K562 (cell line): ENCODE data around the gene SP6. TPM values are rescaled to one million over a fixed set of nuclear protein-coding genes. Genes with fewer than 3 reads are reported as not detected.
A peak's percentile ranks its signal among the peaks of the same experiment; 100 is the strongest.

Experiments used
- ATAC-seq: fragments of 200-7000 bp; cut with Tn5 transposase; 3 replicates; pipeline ENCODE4 v1.9.1; 2020; ENCODE audit warnings: moderate library complexity
- BruUV-seq: library from RNA; stranded (reverse); fragments of 400-500 nt; replicated peaks from 2 replicates; lab custom pipeline; 2021; lab: Mats Ljungman, UMichigan
- CTCF ChIA-PET: fragments of 300-600 bp; formaldehyde crosslinking; extraction: SDS; loops from one replicate; lab custom pipeline; 2021; ENCODE audit warnings: low intra/inter-chr PET ratio; lab: Yijun Ruan, JAX
- POLR2A ChIA-PET: fragments of 300-600, 350-650 bp; sonication (Branson Sonifier 250); formaldehyde crosslinking; extraction: SDS; loops from one replicate; lab custom pipeline; 2021; ENCODE audit warnings: antibody characterized with exemption, inconsistent platforms; lab: Yijun Ruan, JAX
- DNase-seq, 4 experiments: peaks; one replicate each; pipeline versions ENCODE4 v3.0.0 to v3.0.0-alpha.2; 2011 to 2018; ENCODE audit warnings: low spot score in 3 of 4, mixed read lengths in 3 of 4; ENCODE audit errors: extremely low read depth in 1 of 4
- FAIRE-seq: peaks from 2 replicates; lab custom pipeline; 2011; peaks lifted over from hg19 to GRCh38; lab: Jason Lieb, UNC
- H2AFZ ChIP-seq: 2 replicates; pipeline ENCODE4 v1.6.0; 2011; ENCODE audit warnings: low read depth, low read length, control low read depth, inconsistent platforms
- H3K27ac ChIP-seq: fragments of 200-600 bp; 3 replicates; pipeline ENCODE4 v1.8.0; 2011; ENCODE audit warnings: low read depth, mild to moderate bottlenecking, control low read depth, inconsistent platforms, low read length, moderate library complexity, mixed read lengths; ENCODE audit errors: extremely low read depth
- H3K27me3 ChIP-seq, 2 experiments: fragments of 300-600 bp in 1 of 2; 2 replicates in 1 of 2; 3 replicates in 1 of 2; pipeline versions ENCODE4 v1.6.0 to v1.8.0; 2011; ENCODE audit warnings: inconsistent platforms in 2 of 2, low read length in 2 of 2, mild to moderate bottlenecking in 1 of 2, mixed read lengths in 1 of 2, moderate library complexity in 1 of 2; ENCODE audit not compliant: control insufficient read depth in 2 of 2, insufficient read depth in 2 of 2
- H3K36me3 ChIP-seq: fragments of 300-600 bp; 3 replicates; pipeline ENCODE4 v1.8.0; 2011; ENCODE audit warnings: mild to moderate bottlenecking, low read length, inconsistent platforms; ENCODE audit not compliant: control insufficient read depth, insufficient read depth
- H3K4me1 ChIP-seq, 2 experiments: fragments of 200-600 bp in 1 of 2; replicated peaks in 1 of 2; 2 replicates in 1 of 2; 3 replicates in 1 of 2; pipeline versions ENCODE4 v1.5.1 to v1.8.0; 2011; ENCODE audit warnings: inconsistent platforms in 2 of 2, low read length in 2 of 2, mild to moderate bottlenecking in 1 of 2, mixed read lengths in 1 of 2, moderate library complexity in 1 of 2; ENCODE audit not compliant: control insufficient read depth in 2 of 2, insufficient read depth in 2 of 2
- H3K4me2 ChIP-seq: 2 replicates; pipeline ENCODE4 v1.6.1; 2011; ENCODE audit warnings: low read length, control low read depth, inconsistent platforms, mixed read lengths; ENCODE audit not compliant: insufficient read depth
- H3K4me3 ChIP-seq: fragments of 200-600 bp; sonication (generic), shearing (Covaris generic); 2 replicates; pipeline ENCODE4 v1.5.1; 2016; ENCODE audit warnings: control low read depth, inconsistent platforms
- H3K79me2 ChIP-seq: fragments of 200-600 bp; 3 replicates; pipeline ENCODE4 v1.8.0; 2011; ENCODE audit warnings: low read length, inconsistent platforms; ENCODE audit not compliant: control insufficient read depth, insufficient read depth
- H3K9ac ChIP-seq, 2 experiments: 2 replicates each; pipeline versions ENCODE4 v1.6.0 to v1.6.1; 2011; ENCODE audit warnings: low read depth in 2 of 2, low read length in 2 of 2, control low read depth in 1 of 2, inconsistent platforms in 1 of 2, mild to moderate bottlenecking in 1 of 2, mixed read lengths in 1 of 2; ENCODE audit not compliant: insufficient read depth in 1 of 2
- H3K9me1 ChIP-seq: one replicate; pipeline ENCODE4 v1.6.0; 2011; ENCODE audit warnings: inconsistent platforms, mild to moderate bottlenecking, low read length, moderate library complexity; ENCODE audit not compliant: control insufficient read depth, insufficient read depth
- H3K9me3 ChIP-seq: replicated peaks from 2 replicates; pipeline ENCODE4 v1.5.1; 2011; ENCODE audit warnings: low read depth, low read length, inconsistent platforms; ENCODE audit not compliant: control insufficient read depth, insufficient read depth
- H4K20me1 ChIP-seq: replicated peaks from 2 replicates; pipeline ENCODE4 v1.6.1; 2011; ENCODE audit warnings: low read length, inconsistent platforms, mixed read lengths; ENCODE audit not compliant: control insufficient read depth, insufficient read depth
- BCLAF1 ChIP-seq, 2 experiments: fragments of 450-650 bp in 1 of 2; IDR thresholded peaks; 2 replicates each; pipeline ENCODE4 v1.6.1; 2011 to 2017; ENCODE audit warnings: low read depth in 2 of 2, antibody characterized with exemption in 1 of 2, borderline replicate concordance in 1 of 2, low read length in 1 of 2, mild to moderate bottlenecking in 1 of 2, mixed read lengths in 1 of 2; ENCODE audit not compliant: control insufficient read depth in 1 of 2
- BRF2 ChIP-seq: IDR thresholded peaks from 3 replicates; pipeline ENCODE4 v1.6.1; 2011; ENCODE audit warnings: borderline replicate concordance, mild to moderate bottlenecking; ENCODE audit not compliant: insufficient read length, insufficient read depth
- JUN ChIP-seq, 2 experiments: sonication (generic) in 1 of 2; formaldehyde crosslinking in 1 of 2; IDR thresholded peaks; 2 replicates each; pipeline versions ENCODE4 v1.6.1 to v1.8.0; 2012 to 2022; ENCODE audit warnings: borderline replicate concordance in 2 of 2, mild to moderate bottlenecking in 2 of 2, improper control_type of control experiment in 1 of 2, low read depth in 1 of 2, low read length in 1 of 2, missing genetic modification reagents in 1 of 2
- MEIS2 ChIP-seq: fragments of 450-650 bp; IDR thresholded peaks from 2 replicates; pipeline ENCODE4 v1.6.1; 2014; ENCODE audit warnings: mild to moderate bottlenecking; ENCODE audit not compliant: partially characterized antibody
- MTA1 ChIP-seq: fragments of 450-650 bp; IDR thresholded peaks from 2 replicates; pipeline ENCODE4 v1.6.1; 2017; ENCODE audit warnings: borderline replicate concordance
- NCOR1 ChIP-seq: fragments of 450-650 bp; IDR thresholded peaks from 2 replicates; pipeline ENCODE4 v1.6.1; 2016; ENCODE audit warnings: mild to moderate bottlenecking, moderate library complexity
- NFE2 ChIP-seq: IDR thresholded peaks from 2 replicates; pipeline ENCODE4 v1.6.1; 2014; ENCODE audit warnings: antibody characterized with exemption, low read depth
- NFIC ChIP-seq: fragments of 450-650 bp; IDR thresholded peaks from 2 replicates; pipeline ENCODE4 v1.6.1; 2017; ENCODE audit warnings: mild to moderate bottlenecking, inconsistent platforms
- SMARCA4 ChIP-seq: fragments of 450-650 bp; IDR thresholded peaks from 2 replicates; pipeline ENCODE4 v1.6.1; 2016
- TFAP4 ChIP-seq: sonication (generic); formaldehyde crosslinking; IDR thresholded peaks from 2 replicates; pipeline ENCODE4 v1.8.0; 2022; ENCODE audit warnings: missing genetic modification reagents, mild to moderate bottlenecking, moderate library complexity, borderline replicate concordance
- VEZF1 ChIP-seq: fragments of 200-800 bp; sonication (Bioruptor generic); IDR thresholded peaks from 2 replicates; pipeline ENCODE4 v1.6.1; 2017; ENCODE audit warnings: missing genetic modification characterization, missing compliant biosample characterization
- ZC3H8 ChIP-seq: fragments of 450-650 bp; IDR thresholded peaks from 2 replicates; pipeline ENCODE4 v1.6.1; 2017
- ZNF253 ChIP-seq: fragments of 250-450 bp; sonication (Bioruptor Pico); conservative IDR thresholded peaks from 2 replicates; pipeline ENCODE4 v1.6.1; 2021; ENCODE audit warnings: mild to moderate bottlenecking
- ZNF785 ChIP-seq: fragments of 250-450 bp; sonication (Bioruptor Pico); IDR thresholded peaks from 2 replicates; pipeline ENCODE4 v1.4.0; 2020; ENCODE audit warnings: mild to moderate bottlenecking
- WGBS: fragments of 100-300 bp; shearing (Covaris generic); methylation state at CpG from one replicate; pipeline ENCODE4 v1.1.6; 2016; ENCODE audit warnings: low coverage, mixed read lengths; ENCODE audit not compliant: insufficient coverage; ENCODE audit errors: missing lambda C conversion rate; 5-methylcytosine and 5-hydroxymethylcytosine counted together
- in situ Hi-C: fragments of 300-500 bp; cut with MboI; formaldehyde crosslinking; loops from 4 replicates; pipeline ENCODE4 v1.15.0; 2018; ENCODE audit warnings: inconsistent platforms, mixed read lengths
- intact Hi-C: fragments of 100-400 bp; cut with micrococcal nuclease; formaldehyde crosslinking; loops from 2 replicates; pipeline ENCODE4 v1.14.2; 2022
- polyA plus RNA-seq, 8 experiments: library from polyadenylated mRNA; depleted of rRNA in 4 of 8; stranded (reverse) in 5 of 8; unstranded in 3 of 8; fragments of >200 nt; fragmentation: Nextera tagmentation in 2 of 8; fragmentation: Illumina TruSeq in 1 of 8; extraction: Ambion mirVana in 2 of 8; extraction: Trizol in 1 of 8; gene quantifications; 2 replicates each; pipeline versions ENCODE4 v1.2.1 to v1.2.3, GENCODE V29; 2011 to 2014; ENCODE audit warnings: inconsistent platforms in 1 of 8, missing spikeins in 1 of 8
- total RNA-seq, 7 experiments: library from RNA; depleted of rRNA in 6 of 7; stranded (reverse); fragments of >200 nt in 6 of 7; fragmentation: Illumina TruSeq in 2 of 7; extraction: Trizol in 2 of 7; gene quantifications; 2 replicates each; pipeline versions ENCODE4 v1.2.1 to v1.2.3, GENCODE V29; 2011 to 2021; ENCODE audit warnings: low replicate concordance in 1 of 7

SP6 gene
- total and polyA plus RNA-seq, 9 of the 15 experiments (the other 6 are each of a cell fraction or from before 2014, with no cell fraction given): 0.11 to 7.9 (median 2.2) TPM

GRCh38 chr17:47844227-47844626, 6.7 kb downstream of the SP6 start:
- H3K27me3 ChIP-seq: no peaks in the 10 kb centered on the region
- TF ChIP-seq ZNF785 (CRISPR knock-in tag) (no peak), SMARCA4 (peak; percentile 63; the same call in 1 of the 2 replicates), VEZF1 (CRISPR knock-in tag) (peak; percentile 48; the same call in 1 of the 2 replicates), ZNF253 (no peak), NFE2 (no peak), ZC3H8 (no peak), MEIS2 (peak; percentile 99), BRF2 (no peak), MTA1 (0 out of 2 replicates have a peak, but pooled peaks have one; percentile 56), NCOR1 (no peak), JUN (IDR thresholded peaks at IDR 0.05; ENCODE audit: borderline replicate concordance, low read depth, low read length) (peak; percentile 22; the same call in 1 of the 2 replicates), JUN (CRISPR knock-in tag; IDR thresholded peaks at IDR 0.05; ENCODE audit: borderline replicate concordance) (no peak), BCLAF1 (IDR thresholded peaks at IDR 0.05; ENCODE audit: borderline replicate concordance in 1 of 2, control insufficient read depth in 1 of 2, low read depth in 2 of 2, low read length in 1 of 2) (no peak), TFAP4 (CRISPR knock-in tag) (peak; percentile 47; the same call in 1 of the 2 replicates), NFIC (peak; percentile 91)

More at GRCh38 chr17:47844227-47844626, 6.7 kb downstream of the SP6 start:
- ChIA-PET CTCF (interaction anchor here (4.2 to 5.9 kb wide), 2 partner anchors 45 to 50 kb away, joined by 26 to 171 read pairs; no protein-coding TSS in a partner anchor), POLR2A (interaction anchor here (0.9 to 2.6 kb wide), 5 partner anchors 12 to 103 kb away, joined by 3 to 18 read pairs (median 5); partner anchors contain the start of gene SP2)
- in situ Hi-C loops: loop anchor here (5.0 kb wide), 2 partner anchors 48 to 173 kb away; no protein-coding TSS in a partner anchor
- peak in 2 of 4 experiments; percentile 37 to 49 for DNase-seq
- Histone ChIP-seq H3K9ac (no peak overlapping the region; a peak in 1 of 4 replicates), H4K20me1 (no peaks in the 10 kb centered on the region), H3K79me2 (peaks cover 15% of the 10 kb centered on the region), H3K4me1 (peaks cover 35 to 54% of the 10 kb centered on the region in 2 experiments), H3K9me3 (no peaks in the 10 kb centered on the region), H3K4me3 (no peak overlapping the region), H3K4me2 (no peak overlapping the region; the same call in 1 of the 2 replicates), H3K27ac (no peak overlapping the region), H2AFZ (no peak overlapping the region), H3K36me3 (peaks cover under 1% of the 10 kb centered on the region; the same call in 1 of the 3 replicates), H3K9me1 (no peaks in the 10 kb centered on the region)
- intact Hi-C loops: loop anchor here (10.0 kb wide), 1 partner anchor 291 kb away; no protein-coding TSS in a partner anchor
- FAIRE-seq: no peak
- no peak for ATAC-seq
- no TSS peak for BruUV-seq
- WGBS: 2% methylated on average over 5 of the region's 5 CpGs
